NB4 (cell line): ENCODE results near the gene TYMS.

Experiments used
- MAX ChIP-seq: IDR thresholded peaks from 2 replicates; pipeline ENCODE4 v1.6.1; 2011; ENCODE audit warnings: low read depth, low read length
- MYC ChIP-seq: IDR thresholded peaks from 2 replicates; pipeline ENCODE4 v1.6.1; 2011; ENCODE audit warnings: low read depth, low read length
- POLR2A ChIP-seq: IDR thresholded peaks from 2 replicates; pipeline ENCODE4 v1.6.1; 2011; ENCODE audit warnings: mild to moderate bottlenecking; ENCODE audit not compliant: insufficient read length; ENCODE audit errors: extremely low read depth
- TF ChIP-seq, protein P1 (sequence below): IDR thresholded peaks from one replicate; pipeline ENCODE4 v1.5.1; 2012; ENCODE audit warnings: low read depth, low read length

DNA sequence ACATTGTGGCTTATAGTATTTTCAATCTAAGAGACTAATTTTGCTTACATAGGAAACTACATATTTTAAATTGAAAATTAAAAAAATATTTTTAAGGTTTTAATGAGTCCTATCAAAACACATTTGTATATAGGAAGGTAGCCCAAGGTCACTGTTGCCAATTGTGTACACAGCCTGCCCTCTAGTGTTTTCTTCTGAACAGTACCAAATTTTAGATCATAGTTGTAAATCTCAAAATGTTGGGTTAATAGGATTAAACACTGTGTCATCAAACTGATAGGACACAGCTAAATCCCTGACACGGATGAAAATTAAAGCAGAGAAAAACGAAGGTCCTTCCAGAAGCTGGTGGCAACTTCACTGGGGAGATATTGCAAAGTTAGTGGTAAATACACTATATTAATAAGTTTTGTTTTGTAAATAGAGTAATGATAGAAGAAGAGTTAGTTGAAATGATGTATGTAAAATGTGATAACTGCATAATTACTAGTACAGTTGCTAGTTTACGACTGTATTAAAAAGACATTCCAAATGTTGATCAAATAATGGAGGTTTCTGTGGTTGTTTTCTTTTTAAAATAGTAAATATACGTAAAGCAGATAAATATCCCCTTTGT lies 41.0 kb upstream of the TYMS start:
- TF ChIP-seq, protein P1, sequence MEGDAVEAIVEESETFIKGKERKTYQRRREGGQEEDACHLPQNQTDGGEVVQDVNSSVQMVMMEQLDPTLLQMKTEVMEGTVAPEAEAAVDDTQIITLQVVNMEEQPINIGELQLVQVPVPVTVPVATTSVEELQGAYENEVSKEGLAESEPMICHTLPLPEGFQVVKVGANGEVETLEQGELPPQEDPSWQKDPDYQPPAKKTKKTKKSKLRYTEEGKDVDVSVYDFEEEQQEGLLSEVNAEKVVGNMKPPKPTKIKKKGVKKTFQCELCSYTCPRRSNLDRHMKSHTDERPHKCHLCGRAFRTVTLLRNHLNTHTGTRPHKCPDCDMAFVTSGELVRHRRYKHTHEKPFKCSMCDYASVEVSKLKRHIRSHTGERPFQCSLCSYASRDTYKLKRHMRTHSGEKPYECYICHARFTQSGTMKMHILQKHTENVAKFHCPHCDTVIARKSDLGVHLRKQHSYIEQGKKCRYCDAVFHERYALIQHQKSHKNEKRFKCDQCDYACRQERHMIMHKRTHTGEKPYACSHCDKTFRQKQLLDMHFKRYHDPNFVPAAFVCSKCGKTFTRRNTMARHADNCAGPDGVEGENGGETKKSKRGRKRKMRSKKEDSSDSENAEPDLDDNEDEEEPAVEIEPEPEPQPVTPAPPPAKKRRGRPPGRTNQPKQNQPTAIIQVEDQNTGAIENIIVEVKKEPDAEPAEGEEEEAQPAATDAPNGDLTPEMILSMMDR, result peak; percentile 46
- TF ChIP-seq MAX (no peak), POLR2A (no peak), MYC (no peak)
